Measurements from ENCODE around the gene SCNN1B.
A peak's percentile ranks its signal among the peaks of the same experiment; 100 is the strongest.

Gene SCNN1B

GRCh38 chr16:23403547-23403946, 101.4 kb downstream of the SCNN1B start:
- Histone ChIP-seq H3K9me3 (ENCODE audit: low read length) (no peaks in the 10 kb centered on the region), H3K4me1 (ENCODE audit: insufficient read depth, low read length) (peaks cover 13% of the 10 kb centered on the region), H3K36me3 (ENCODE audit: insufficient read depth, low read length) (peaks cover 57% of the 10 kb centered on the region), H3K9ac (ENCODE audit: low read length) (no peak overlapping the region), H3K27ac (ENCODE audit: low read depth, low read length) (no peak overlapping the region), H3K4me3 (ENCODE audit: low read depth in 1 of 2, low read length in 2 of 2) (no peak overlapping the region), H3K27me3 (ENCODE audit: control insufficient read depth in 1 of 2, insufficient read depth in 2 of 2, low read length in 2 of 2) (no peaks in the 10 kb centered on the region)

- Histone ChIP-seq H3K9ac (ENCODE audit: low read length) (no peak overlapping the region), H3K36me3 (ENCODE audit: insufficient read depth, low read length) (peaks cover 53% of the 10 kb centered on the region), H3K27me3 (ENCODE audit: control insufficient read depth in 1 of 2, insufficient read depth in 2 of 2, low read length in 2 of 2) (no peaks in the 10 kb centered on the region), H3K4me1 (ENCODE audit: insufficient read depth, low read length) (peaks cover 9% of the 10 kb centered on the region), H3K27ac (ENCODE audit: low read depth, low read length) (no peak overlapping the region), H3K4me3 (ENCODE audit: low read depth in 1 of 2, low read length in 2 of 2) (no peak overlapping the region), H3K9me3 (ENCODE audit: low read length) (no peaks in the 10 kb centered on the region)
Observed at GRCh38 chr16:23406024-23406423, 103.9 kb downstream of the SCNN1B start.

- Histone ChIP-seq H3K9me3 (ENCODE audit: low read length) (no peaks in the 10 kb centered on the region), H3K4me1 (ENCODE audit: insufficient read depth, low read length) (peaks cover 9% of the 10 kb centered on the region), H3K4me3 (ENCODE audit: low read depth in 1 of 2, low read length in 2 of 2) (no peak overlapping the region), H3K27me3 (ENCODE audit: control insufficient read depth in 1 of 2, insufficient read depth in 2 of 2, low read length in 2 of 2) (no peaks in the 10 kb centered on the region), H3K36me3 (ENCODE audit: insufficient read depth, low read length) (peaks cover 55% of the 10 kb centered on the region), H3K27ac (ENCODE audit: low read depth, low read length) (no peak overlapping the region), H3K9ac (ENCODE audit: low read length) (no peak overlapping the region)
Observed at GRCh38 chr16:23406546-23407240, 104.6 kb downstream of the SCNN1B start.

- Histone ChIP-seq H3K9me3 (ENCODE audit: low read length) (no peaks in the 10 kb centered on the region), H3K4me3 (ENCODE audit: low read depth in 1 of 2, low read length in 2 of 2) (no peak overlapping the region), H3K36me3 (ENCODE audit: insufficient read depth, low read length) (peaks cover 57% of the 10 kb centered on the region), H3K27me3 (ENCODE audit: control insufficient read depth in 1 of 2, insufficient read depth in 2 of 2, low read length in 2 of 2) (no peaks in the 10 kb centered on the region), H3K9ac (ENCODE audit: low read length) (no peak overlapping the region), H3K4me1 (ENCODE audit: insufficient read depth, low read length) (peaks cover 9% of the 10 kb centered on the region), H3K27ac (ENCODE audit: low read depth, low read length) (no peak overlapping the region)
Observed at GRCh38 chr16:23407436-23408127, 105.5 kb downstream of the SCNN1B start.

- H3K27ac ChIP-seq (ENCODE audit: low read depth, low read length): peak overlapping the region; percentile 49
- H3K9me3 ChIP-seq (ENCODE audit: low read length): no peaks in the 10 kb centered on the region
- no peak overlapping the region for H3K9ac ChIP-seq (ENCODE audit: low read length)
- peaks cover 60% of the 10 kb centered on the region for H3K36me3 ChIP-seq (ENCODE audit: insufficient read depth, low read length)
- H3K4me1 ChIP-seq (ENCODE audit: insufficient read depth, low read length): peaks cover 12% of the 10 kb centered on the region
- H3K27me3 ChIP-seq (ENCODE audit: control insufficient read depth in 1 of 2, insufficient read depth in 2 of 2, low read length in 2 of 2): no peaks in the 10 kb centered on the region
- H3K4me3 ChIP-seq (ENCODE audit: low read depth in 1 of 2, low read length in 2 of 2): no peak overlapping the region
Observed at GRCh38 chr16:23408242-23408822, 106.2 kb downstream of the SCNN1B start.

GRCh38 chr16:23408823-23409298, 106.8 kb downstream of the SCNN1B start:
- H3K27me3 ChIP-seq (ENCODE audit: control insufficient read depth in 1 of 2, insufficient read depth in 2 of 2, low read length in 2 of 2): no peaks in the 10 kb centered on the region
- peaks cover 66% of the 10 kb centered on the region for H3K36me3 ChIP-seq (ENCODE audit: insufficient read depth, low read length)
- peak overlapping the region; percentile 49 for H3K27ac ChIP-seq (ENCODE audit: low read depth, low read length)
- peaks cover 13% of the 10 kb centered on the region for H3K4me1 ChIP-seq (ENCODE audit: insufficient read depth, low read length)
- H3K9ac ChIP-seq (ENCODE audit: low read length): no peak overlapping the region
- no peaks in the 10 kb centered on the region for H3K9me3 ChIP-seq (ENCODE audit: low read length)
- H3K4me3 ChIP-seq (ENCODE audit: low read depth in 1 of 2, low read length in 2 of 2): no peak overlapping the region

GRCh38 chr16:23409522-23409921, 107.4 kb downstream of the SCNN1B start:
- Histone ChIP-seq H3K4me3 (ENCODE audit: low read depth in 1 of 2, low read length in 2 of 2) (no peak overlapping the region), H3K27ac (ENCODE audit: low read depth, low read length) (no peak overlapping the region), H3K36me3 (ENCODE audit: insufficient read depth, low read length) (peaks cover 68% of the 10 kb centered on the region), H3K4me1 (ENCODE audit: insufficient read depth, low read length) (peaks cover 10% of the 10 kb centered on the region), H3K9ac (ENCODE audit: low read length) (no peak overlapping the region), H3K9me3 (ENCODE audit: low read length) (no peaks in the 10 kb centered on the region), H3K27me3 (ENCODE audit: control insufficient read depth in 1 of 2, insufficient read depth in 2 of 2, low read length in 2 of 2) (no peaks in the 10 kb centered on the region)

- no peaks in the 10 kb centered on the region for H3K9me3 ChIP-seq (ENCODE audit: low read length)
- peaks cover 10% of the 10 kb centered on the region for H3K4me1 ChIP-seq (ENCODE audit: insufficient read depth, low read length)
- peaks cover 68% of the 10 kb centered on the region for H3K36me3 ChIP-seq (ENCODE audit: insufficient read depth, low read length)
- no peaks in the 10 kb centered on the region for H3K27me3 ChIP-seq (ENCODE audit: control insufficient read depth in 1 of 2, insufficient read depth in 2 of 2, low read length in 2 of 2)
- H3K4me3 ChIP-seq (ENCODE audit: low read depth in 1 of 2, low read length in 2 of 2): no peak overlapping the region
- no peak overlapping the region for H3K9ac ChIP-seq (ENCODE audit: low read length)
- no peak overlapping the region for H3K27ac ChIP-seq (ENCODE audit: low read depth, low read length)
Observed at GRCh38 chr16:23410176-23410575, 108.1 kb downstream of the SCNN1B start.

GRCh38 chr16:23414731-23415130, 112.6 kb downstream of the SCNN1B start:
- H3K36me3 ChIP-seq (ENCODE audit: insufficient read depth, low read length): peaks cover 69% of the 10 kb centered on the region
- no peaks in the 10 kb centered on the region for H3K27me3 ChIP-seq (ENCODE audit: control insufficient read depth in 1 of 2, insufficient read depth in 2 of 2, low read length in 2 of 2)
- H3K27ac ChIP-seq (ENCODE audit: low read depth, low read length): no peak overlapping the region
- H3K9ac ChIP-seq (ENCODE audit: low read length): no peak overlapping the region
- H3K9me3 ChIP-seq (ENCODE audit: low read length): no peaks in the 10 kb centered on the region
- peaks cover 6% of the 10 kb centered on the region for H3K4me1 ChIP-seq (ENCODE audit: insufficient read depth, low read length)
- no peak overlapping the region for H3K4me3 ChIP-seq (ENCODE audit: low read depth in 1 of 2, low read length in 2 of 2)

GRCh38 chr16:23416816-23417215, 114.7 kb downstream of the SCNN1B start:
- Histone ChIP-seq H3K27ac (ENCODE audit: low read depth, low read length) (no peak overlapping the region), H3K4me3 (ENCODE audit: low read depth in 1 of 2, low read length in 2 of 2) (no peak overlapping the region), H3K9me3 (ENCODE audit: low read length) (no peaks in the 10 kb centered on the region), H3K9ac (ENCODE audit: low read length) (no peak overlapping the region), H3K4me1 (ENCODE audit: insufficient read depth, low read length) (peaks cover 10% of the 10 kb centered on the region), H3K27me3 (ENCODE audit: control insufficient read depth in 1 of 2, insufficient read depth in 2 of 2, low read length in 2 of 2) (no peaks in the 10 kb centered on the region), H3K36me3 (ENCODE audit: insufficient read depth, low read length) (peaks cover 56% of the 10 kb centered on the region)

GRCh38 chr16:23420011-23420410, 117.9 kb downstream of the SCNN1B start:
- Histone ChIP-seq H3K4me1 (ENCODE audit: insufficient read depth, low read length) (peaks cover 18% of the 10 kb centered on the region), H3K27me3 (ENCODE audit: control insufficient read depth in 1 of 2, insufficient read depth in 2 of 2, low read length in 2 of 2) (no peaks in the 10 kb centered on the region), H3K9me3 (ENCODE audit: low read length) (no peaks in the 10 kb centered on the region), H3K27ac (ENCODE audit: low read depth, low read length) (no peak overlapping the region), H3K4me3 (ENCODE audit: low read depth in 1 of 2, low read length in 2 of 2) (no peak overlapping the region), H3K36me3 (ENCODE audit: insufficient read depth, low read length) (peaks cover 29% of the 10 kb centered on the region), H3K9ac (ENCODE audit: low read length) (no peak overlapping the region)

Data from muscle layer of colon (tissue), 2 donors.